ENCODE data around the gene CPT1B. TPM values are rescaled to one million over a fixed set of nuclear protein-coding genes. Genes with fewer than 3 reads are reported as not detected.

The CPT1B gene
- total RNA-seq, 4 donors from 2014 or later = 53.4 to 134 (median 63.7) TPM

DNA sequence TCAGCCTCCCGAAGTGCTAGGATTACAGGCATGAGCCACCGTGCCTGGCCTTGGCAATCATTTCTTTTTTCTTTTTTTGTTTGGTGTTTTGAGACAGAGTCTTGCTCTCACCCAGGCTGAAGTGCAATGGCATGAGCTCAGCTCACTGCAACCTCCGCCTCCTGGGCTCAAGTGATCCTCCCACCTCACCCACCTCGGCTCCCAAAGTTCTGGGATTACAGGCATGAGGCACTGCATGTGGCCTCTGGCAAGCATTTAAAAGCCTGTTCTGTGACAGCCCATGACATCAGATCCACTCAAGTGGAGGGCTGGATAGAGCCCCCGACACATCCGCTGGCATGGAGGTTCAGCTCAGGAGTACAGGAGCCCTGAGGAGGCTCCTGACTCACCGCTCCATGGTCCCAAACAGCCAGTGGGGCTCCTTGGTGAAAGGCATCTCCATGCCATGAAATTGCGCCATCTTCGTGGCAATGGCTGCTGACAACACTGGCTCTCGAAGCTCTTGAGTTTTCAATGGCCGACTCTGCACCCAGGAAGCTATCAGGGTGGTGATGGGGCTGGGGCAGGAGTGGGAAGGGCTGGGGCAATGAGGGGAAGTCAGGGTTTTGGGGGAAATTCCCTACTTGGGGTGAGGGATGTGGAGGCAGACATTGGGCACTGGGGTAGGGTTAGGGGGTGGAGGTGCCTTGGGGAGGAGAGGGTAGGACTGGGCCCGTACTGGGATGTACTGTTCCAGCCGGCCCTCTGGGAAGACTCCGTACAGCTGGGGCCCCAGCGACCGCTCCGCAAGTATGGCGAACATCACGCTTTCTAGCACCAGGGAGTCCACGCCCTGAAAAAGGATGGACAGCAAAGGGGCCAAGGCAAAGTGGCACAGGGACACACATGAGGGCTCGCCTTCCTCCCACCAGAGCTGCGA, 3.1 kb upstream of the CPT1B start:
- Histone ChIP-seq H3K27ac (peak overlapping the region; percentile 89 to 98 (median 96)), H3K4me1 (peaks cover 27 to 53% of the 10 kb centered on the region in 2 donors), H3K36me3 (peaks cover 0 to 7% of the 10 kb centered on the region in 2 donors), H3K27me3 (no peaks in the 10 kb centered on the region), H3K4me3 (peak overlapping the region; percentile 61 to 79 (median 70)), H3K9me3 (no peaks in the 10 kb centered on the region)
- TF ChIP-seq, protein P1, sequence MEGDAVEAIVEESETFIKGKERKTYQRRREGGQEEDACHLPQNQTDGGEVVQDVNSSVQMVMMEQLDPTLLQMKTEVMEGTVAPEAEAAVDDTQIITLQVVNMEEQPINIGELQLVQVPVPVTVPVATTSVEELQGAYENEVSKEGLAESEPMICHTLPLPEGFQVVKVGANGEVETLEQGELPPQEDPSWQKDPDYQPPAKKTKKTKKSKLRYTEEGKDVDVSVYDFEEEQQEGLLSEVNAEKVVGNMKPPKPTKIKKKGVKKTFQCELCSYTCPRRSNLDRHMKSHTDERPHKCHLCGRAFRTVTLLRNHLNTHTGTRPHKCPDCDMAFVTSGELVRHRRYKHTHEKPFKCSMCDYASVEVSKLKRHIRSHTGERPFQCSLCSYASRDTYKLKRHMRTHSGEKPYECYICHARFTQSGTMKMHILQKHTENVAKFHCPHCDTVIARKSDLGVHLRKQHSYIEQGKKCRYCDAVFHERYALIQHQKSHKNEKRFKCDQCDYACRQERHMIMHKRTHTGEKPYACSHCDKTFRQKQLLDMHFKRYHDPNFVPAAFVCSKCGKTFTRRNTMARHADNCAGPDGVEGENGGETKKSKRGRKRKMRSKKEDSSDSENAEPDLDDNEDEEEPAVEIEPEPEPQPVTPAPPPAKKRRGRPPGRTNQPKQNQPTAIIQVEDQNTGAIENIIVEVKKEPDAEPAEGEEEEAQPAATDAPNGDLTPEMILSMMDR (IDR thresholded peaks at IDR 0.05 in 4 of 5, conservative IDR thresholded peaks at IDR 0.05 in 1 of 5) = no peak
- TF ChIP-seq POLR2A (IDR thresholded peaks at IDR 0.05) = no peak
- ATAC-seq (no peak), DNase-seq (no peak)
- in situ Hi-C loops (cut with MboI; ENCODE audit: low sequenced_read_pairs in 4 of 4) = no loop called here
- intact Hi-C loops (cut with DNase I; ENCODE audit: low total_unique reads) = no loop called here

DNA sequence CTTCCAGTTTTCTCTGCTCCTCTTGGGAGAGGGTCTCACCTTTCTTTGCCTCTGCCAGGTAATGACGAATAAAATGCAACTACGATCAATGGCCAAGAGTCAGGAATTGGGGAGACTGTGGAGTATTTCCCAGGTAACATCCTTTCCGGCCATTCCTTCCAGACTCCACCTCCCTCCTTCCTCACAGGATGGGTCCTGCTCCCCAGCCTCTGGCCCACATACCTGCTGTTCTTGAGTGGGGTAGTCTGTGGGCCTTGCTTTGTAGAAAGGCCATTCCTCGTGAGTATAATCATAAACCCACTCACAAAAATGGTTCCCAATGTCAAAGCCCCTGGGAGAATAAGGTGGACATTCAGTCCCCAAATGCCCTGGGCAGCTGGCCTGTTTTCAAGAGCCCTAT, 1.5 kb upstream of the CPT1B start:
- intact Hi-C loops (cut with DNase I; ENCODE audit: low total_unique reads) (no loop called here), in situ Hi-C loops (cut with MboI; ENCODE audit: low sequenced_read_pairs in 4 of 4) (no loop called here)
- no peaks in the 10 kb centered on the region for H3K27me3 ChIP-seq
- peaks cover 0 to 7% of the 10 kb centered on the region in 2 donors for H3K36me3 ChIP-seq
- no peak for DNase-seq
- TF ChIP-seq POLR2A (IDR thresholded peaks at IDR 0.05) = no peak
- TF ChIP-seq, protein P1 (IDR thresholded peaks at IDR 0.05 in 4 of 5, conservative IDR thresholded peaks at IDR 0.05 in 1 of 5) = no peak
- H3K27ac ChIP-seq = peak overlapping the region; percentile 89 to 98 (median 96)
- peaks cover 27 to 54% of the 10 kb centered on the region in 2 donors for H3K4me1 ChIP-seq
- H3K4me3 ChIP-seq = no peak overlapping the region
- H3K9me3 ChIP-seq = no peaks in the 10 kb centered on the region
- ATAC-seq = no peak

DNA sequence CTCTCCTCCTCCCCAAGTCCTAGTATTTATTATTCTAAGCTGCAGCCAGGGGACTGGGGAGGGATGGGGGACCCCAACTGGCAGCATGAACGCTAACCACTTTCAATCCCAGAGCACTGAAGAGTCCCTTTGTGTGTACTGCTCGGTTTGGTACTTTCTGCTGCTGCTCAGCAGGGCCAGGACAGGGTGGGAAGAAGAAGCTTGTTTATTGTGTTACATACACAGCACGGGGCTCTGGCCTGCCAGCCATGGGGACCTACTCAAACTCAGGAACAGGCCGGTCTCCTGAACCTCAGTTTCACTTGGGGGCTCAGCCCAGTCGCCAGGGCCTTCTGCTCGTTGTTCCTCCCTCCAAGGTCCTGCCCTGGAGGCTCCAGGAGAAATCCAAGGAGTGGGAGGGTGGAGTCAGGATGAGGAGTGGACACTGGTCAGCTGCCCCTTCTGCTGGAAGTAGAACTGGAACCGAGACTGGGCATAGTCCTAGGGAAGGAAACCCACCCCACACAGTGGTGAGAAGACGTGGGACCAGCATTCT, 616 bp upstream of the CPT1B start:
- ATAC-seq (no peak), DNase-seq (no peak)
- Histone ChIP-seq H3K36me3 (peaks cover 0 to 16% of the 10 kb centered on the region in 2 donors), H3K27me3 (no peaks in the 10 kb centered on the region), H3K4me3 (peak overlapping the region; percentile 31 to 64 (median 63)), H3K9me3 (no peaks in the 10 kb centered on the region), H3K4me1 (peaks cover 26 to 52% of the 10 kb centered on the region in 2 donors), H3K27ac (peak overlapping the region; percentile 89 to 98 (median 96))
- in situ Hi-C loops (cut with MboI; ENCODE audit: low sequenced_read_pairs in 4 of 4) = no loop called here
- TF ChIP-seq, protein P1 (IDR thresholded peaks at IDR 0.05 in 4 of 5, conservative IDR thresholded peaks at IDR 0.05 in 1 of 5) = no peak
- no peak for TF ChIP-seq POLR2A (IDR thresholded peaks at IDR 0.05)
- intact Hi-C loops (cut with DNase I; ENCODE audit: low total_unique reads) = no loop called here

DNA sequence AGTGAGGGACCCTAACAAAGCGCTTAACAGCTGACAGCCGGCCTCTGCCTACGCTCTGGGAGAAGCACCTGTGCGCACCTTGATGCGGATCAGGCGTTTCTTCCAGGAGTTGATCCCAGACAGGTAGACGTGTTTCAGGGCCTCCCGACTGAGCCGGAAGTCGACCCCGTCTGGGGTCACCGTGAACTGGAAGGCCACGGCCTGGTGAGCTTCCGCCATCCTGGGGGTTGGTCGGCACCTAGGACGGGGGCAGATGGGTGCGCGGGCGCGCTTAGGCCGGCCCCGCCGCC, 585 bp downstream of the CPT1B start:
- in situ Hi-C loops (cut with MboI; ENCODE audit: low sequenced_read_pairs in 4 of 4) (no loop called here), intact Hi-C loops (cut with DNase I; ENCODE audit: low total_unique reads) (no loop called here)
- Histone ChIP-seq H3K27me3 (no peaks in the 10 kb centered on the region), H3K4me1 (peaks cover 21 to 44% of the 10 kb centered on the region in 2 donors), H3K9me3 (no peaks in the 10 kb centered on the region), H3K4me3 (peak overlapping the region; percentile 62 to 81 (median 64)), H3K36me3 (peaks cover 0 to 28% of the 10 kb centered on the region in 2 donors), H3K27ac (peak overlapping the region; percentile 89 to 98 (median 96))
- no peak for ATAC-seq
- TF ChIP-seq, protein P1 (IDR thresholded peaks at IDR 0.05 in 4 of 5, conservative IDR thresholded peaks at IDR 0.05 in 1 of 5) = no peak
- no peak for TF ChIP-seq POLR2A (IDR thresholded peaks at IDR 0.05)
- no peak for DNase-seq
